ENCODE results near the gene KRT32. TPM values are rescaled to one million over a fixed set of nuclear protein-coding genes. Genes with fewer than 3 reads are reported as not detected.

Gene KRT32
- total RNA-seq, 1 donor: not detected

- TF ChIP-seq CTCF (IDR thresholded peaks at IDR 0.05; ENCODE audit: insufficient read depth, low read depth, low read length): no peak
- H3K4me3 ChIP-seq (ENCODE audit: low read depth, low read length): no peak overlapping the region
- DNase-seq (ENCODE audit: low read depth): no peak
Observed at GRCh38 chr17:41511116-41511515, 43.9 kb upstream of the KRT32 start.

- DNase-seq (ENCODE audit: low read depth): no peak
- H3K4me3 ChIP-seq (ENCODE audit: low read depth, low read length): no peak overlapping the region
- TF ChIP-seq CTCF (IDR thresholded peaks at IDR 0.05; ENCODE audit: insufficient read depth, low read depth, low read length): no peak
Observed at GRCh38 chr17:41510251-41511065, 43.3 kb upstream of the KRT32 start.

GRCh38 chr17:41507315-41507880 is 40.2 kb upstream of the KRT32 start:
- no peak for DNase-seq (ENCODE audit: low read depth)
- no peak for TF ChIP-seq CTCF (IDR thresholded peaks at IDR 0.05; ENCODE audit: insufficient read depth, low read depth, low read length)
- no peak overlapping the region for H3K4me3 ChIP-seq (ENCODE audit: low read depth, low read length)

DNA sequence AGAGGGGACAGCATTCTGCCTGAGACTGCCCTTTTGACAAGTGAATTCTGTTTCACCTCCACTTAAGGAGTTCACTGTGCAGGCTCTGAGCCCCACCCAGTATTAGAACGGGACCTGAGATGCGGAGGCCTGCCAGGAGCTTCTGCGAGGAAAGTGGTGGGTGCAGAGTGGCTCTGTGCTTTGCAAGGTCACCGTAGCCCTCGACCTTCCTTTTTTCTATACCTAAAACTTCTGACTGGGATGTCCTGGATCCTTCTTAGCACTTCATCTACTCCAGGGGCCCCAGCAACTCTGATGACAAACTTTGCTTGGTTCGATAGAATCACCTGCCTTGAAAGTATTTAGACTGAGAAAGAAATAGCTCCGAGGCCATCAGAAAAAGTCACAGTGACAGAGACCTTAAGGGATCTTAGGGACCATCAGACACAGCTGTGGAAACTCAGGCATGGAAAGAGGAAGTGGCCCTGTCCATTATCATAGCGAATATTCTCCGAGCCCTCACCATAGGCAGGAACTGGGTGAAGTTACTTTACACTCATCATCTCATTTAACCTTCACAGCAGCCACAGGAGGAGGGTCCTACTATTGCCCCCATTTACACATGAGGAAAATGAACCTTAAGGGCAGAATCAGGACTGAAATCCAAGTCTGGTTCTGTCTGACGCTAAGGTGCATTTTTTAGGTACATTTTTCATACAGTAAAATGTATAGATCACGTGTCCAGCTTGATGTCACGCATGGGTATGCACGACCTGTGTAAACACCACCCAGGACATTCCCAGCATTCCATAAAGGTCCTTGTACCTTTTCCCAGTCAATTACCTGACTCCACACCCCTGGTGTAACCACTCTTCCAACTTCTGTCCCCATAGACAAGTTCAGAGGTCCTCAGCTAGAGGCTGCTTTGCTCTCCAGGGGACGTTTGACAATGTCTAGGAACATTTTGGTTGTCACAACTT is 38.9 kb upstream of the KRT32 start:
- H3K4me3 ChIP-seq (ENCODE audit: low read depth, low read length): no peak overlapping the region
- no peak for DNase-seq (ENCODE audit: low read depth)
- no peak for TF ChIP-seq CTCF (IDR thresholded peaks at IDR 0.05; ENCODE audit: insufficient read depth, low read depth, low read length)

- H3K4me3 ChIP-seq (ENCODE audit: low read depth, low read length): no peak within 1 kb of the TSS
- TF ChIP-seq CTCF (IDR thresholded peaks at IDR 0.05; ENCODE audit: insufficient read depth, low read depth, low read length): no peak
- no peak for DNase-seq (ENCODE audit: low read depth)
Observed at GRCh38 chr17:41505007-41505808, 38.0 kb upstream of the KRT32 start, which contains the start of gene KRT13. Gene KRT13, minus strand, starts transcription at chr17:41505612. Its CDS starts 62 bp downstream, at chr17:41505550.

All from fibroblast of villous mesenchyme (primary cell).